Endodermal cell (in vitro differentiated cells): Measurements from ENCODE around the gene ACTL8. TPM values are rescaled to one million over a fixed set of nuclear protein-coding genes. Genes with fewer than 3 reads are reported as not detected.

Experiments used
- DNase-seq: peaks from one replicate; pipeline ENCODE4 v3.0.0-alpha.2; 2017
- H3K27ac ChIP-seq: 2 replicates; pipeline ENCODE4 v1.5.1; 2013; ENCODE audit warnings: mild to moderate bottlenecking, low read depth, low read length, moderate library complexity
- H3K27me3 ChIP-seq: 2 replicates; pipeline ENCODE4 v1.6.1; 2013; ENCODE audit warnings: mild to moderate bottlenecking, low read length, moderate library complexity; ENCODE audit not compliant: insufficient read depth, control insufficient read depth, poor library complexity, severe bottlenecking
- H3K36me3 ChIP-seq: 2 replicates; pipeline ENCODE4 v1.7.0; 2013; ENCODE audit warnings: mild to moderate bottlenecking, low read length, moderate library complexity; ENCODE audit not compliant: control insufficient read depth, insufficient read depth
- H3K4me1 ChIP-seq: one replicate; pipeline ENCODE4 v1.7.0; 2013; ENCODE audit warnings: low read length; ENCODE audit not compliant: control insufficient read depth, insufficient read depth
- H3K4me3 ChIP-seq: 2 replicates; pipeline ENCODE4 v1.5.1; 2013; ENCODE audit warnings: mild to moderate bottlenecking, low read length, moderate library complexity
- H3K9ac ChIP-seq: 2 replicates; pipeline ENCODE4 v1.6.1; 2013; ENCODE audit warnings: mild to moderate bottlenecking, low read length, moderate library complexity; ENCODE audit not compliant: poor library complexity, severe bottlenecking; ENCODE audit errors: extremely low read depth
- H3K9me3 ChIP-seq: 2 replicates; pipeline ENCODE4 v1.6.1; 2013; ENCODE audit warnings: mild to moderate bottlenecking, low read length, moderate library complexity; ENCODE audit not compliant: control insufficient read depth
- H3K27ac Mint-ChIP-seq: 2 replicates; pipeline ENCODE4 v1.8.0; 2020; ENCODE audit warnings: mixed read lengths
- H3K27me3 Mint-ChIP-seq: 2 replicates; pipeline ENCODE4 v1.8.0; 2021; ENCODE audit warnings: mild to moderate bottlenecking, mixed read lengths; ENCODE audit not compliant: insufficient read depth
- H3K36me3 Mint-ChIP-seq: 2 replicates; pipeline ENCODE4 v1.8.0; 2020; ENCODE audit warnings: low read depth, mixed read lengths
- H3K4me1 Mint-ChIP-seq: 2 replicates; pipeline ENCODE4 v1.8.0; 2020; ENCODE audit warnings: mixed read lengths
- H3K4me3 Mint-ChIP-seq: 2 replicates; pipeline ENCODE4 v1.8.0; 2020; ENCODE audit warnings: mild to moderate bottlenecking, moderate library complexity, mixed read lengths
- H3K9me3 Mint-ChIP-seq: 2 replicates; pipeline ENCODE4 v1.8.0; 2020; ENCODE audit warnings: mild to moderate bottlenecking, mixed read lengths
- WGBS, 2 experiments: methylation state at CpG; one replicate each; pipeline versions ENCODE4 v1.1.5 to v1.1.7; 2013; ENCODE audit warnings: missing lambda C conversion rate in 2 of 2, mixed read lengths in 1 of 2; ENCODE audit not compliant: insufficient coverage in 1 of 2, insufficient read length in 1 of 2; 5-methylcytosine and 5-hydroxymethylcytosine counted together
- total RNA-seq, 2 donors: library from RNA; stranded (reverse); fragmentation: NEBNext Ultra II Directional in 1 of 2; extraction: Animal tissue kit (Norgen Biotek cat#: 25700) in 1 of 2; gene quantifications; 2 replicates in 1 of 2; 3 replicates in 1 of 2; pipeline ENCODE4 v1.2.1, GENCODE V29; 2021
- TF ChIP-seq, protein P1 (sequence below): fragments of 200-600 bp; sonication (generic); conservative IDR thresholded peaks from 2 replicates; pipeline ENCODE4 v1.5.0; 2021; ENCODE audit warnings: antibody characterized with exemption, mild to moderate bottlenecking

ACTL8 gene
- total RNA-seq, 2 donors from 2014 or later, result not detected

- Mint-ChIP-seq H3K4me1 (peaks cover 3% of the 10 kb centered on the region), H3K4me3 (no peak overlapping the region), H3K27me3 (peaks cover 8% of the 10 kb centered on the region), H3K36me3 (no peaks in the 10 kb centered on the region), H3K27ac (no peak overlapping the region), H3K9me3 (peaks cover 8% of the 10 kb centered on the region)
- H3K9ac ChIP-seq, result no peak overlapping the region
- H3K27me3 ChIP-seq, result peaks cover 5% of the 10 kb centered on the region
- no peak for DNase-seq
- H3K9me3 ChIP-seq, result no peaks in the 10 kb centered on the region
- no peak overlapping the region for H3K27ac ChIP-seq
- no peaks in the 10 kb centered on the region for H3K4me1 ChIP-seq
- no peak overlapping the region for H3K4me3 ChIP-seq
- TF ChIP-seq, protein P1, sequence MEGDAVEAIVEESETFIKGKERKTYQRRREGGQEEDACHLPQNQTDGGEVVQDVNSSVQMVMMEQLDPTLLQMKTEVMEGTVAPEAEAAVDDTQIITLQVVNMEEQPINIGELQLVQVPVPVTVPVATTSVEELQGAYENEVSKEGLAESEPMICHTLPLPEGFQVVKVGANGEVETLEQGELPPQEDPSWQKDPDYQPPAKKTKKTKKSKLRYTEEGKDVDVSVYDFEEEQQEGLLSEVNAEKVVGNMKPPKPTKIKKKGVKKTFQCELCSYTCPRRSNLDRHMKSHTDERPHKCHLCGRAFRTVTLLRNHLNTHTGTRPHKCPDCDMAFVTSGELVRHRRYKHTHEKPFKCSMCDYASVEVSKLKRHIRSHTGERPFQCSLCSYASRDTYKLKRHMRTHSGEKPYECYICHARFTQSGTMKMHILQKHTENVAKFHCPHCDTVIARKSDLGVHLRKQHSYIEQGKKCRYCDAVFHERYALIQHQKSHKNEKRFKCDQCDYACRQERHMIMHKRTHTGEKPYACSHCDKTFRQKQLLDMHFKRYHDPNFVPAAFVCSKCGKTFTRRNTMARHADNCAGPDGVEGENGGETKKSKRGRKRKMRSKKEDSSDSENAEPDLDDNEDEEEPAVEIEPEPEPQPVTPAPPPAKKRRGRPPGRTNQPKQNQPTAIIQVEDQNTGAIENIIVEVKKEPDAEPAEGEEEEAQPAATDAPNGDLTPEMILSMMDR, result no peak
- 91 to 93% methylated on average over 2 of the region's 2 CpGs for WGBS, 2 experiments
- no peaks in the 10 kb centered on the region for H3K36me3 ChIP-seq
Measured at GRCh38 chr1:17732475-17732874, 22.7 kb upstream of the ACTL8 start.

DNA sequence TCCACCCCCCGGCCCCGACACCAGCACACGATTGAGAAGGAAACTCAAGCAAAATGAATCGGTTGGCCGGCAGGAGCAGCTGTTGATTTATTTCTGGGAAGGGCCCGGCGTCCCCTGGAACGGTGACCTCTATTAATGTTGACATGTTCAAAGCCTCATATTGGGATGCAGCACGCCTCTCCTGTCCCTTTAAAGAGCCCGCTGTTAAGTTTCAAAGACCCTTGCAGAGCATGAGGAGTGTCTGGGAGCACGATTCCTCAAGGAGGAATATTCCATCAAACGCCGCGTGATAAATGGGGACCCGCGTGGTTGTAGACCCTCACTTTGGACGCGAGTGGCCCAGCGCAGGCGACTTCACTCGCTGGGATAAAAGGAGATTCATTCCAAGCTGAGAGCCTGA, 21.5 kb upstream of the ACTL8 start:
- Mint-ChIP-seq H3K4me1 (peaks cover 3% of the 10 kb centered on the region), H3K4me3 (no peak overlapping the region), H3K36me3 (no peaks in the 10 kb centered on the region), H3K27ac (no peak overlapping the region), H3K9me3 (peaks cover 1% of the 10 kb centered on the region), H3K27me3 (peaks cover 4% of the 10 kb centered on the region)
- Histone ChIP-seq H3K4me3 (no peak overlapping the region), H3K27ac (no peak overlapping the region), H3K27me3 (peaks cover 5% of the 10 kb centered on the region), H3K9ac (no peak overlapping the region), H3K36me3 (no peaks in the 10 kb centered on the region), H3K9me3 (no peaks in the 10 kb centered on the region), H3K4me1 (no peaks in the 10 kb centered on the region)
- 94 to 99% methylated on average over 14 to 21 of the region's 21 CpGs for WGBS, 2 experiments
- no peak for DNase-seq
- TF ChIP-seq, protein P1, result no peak

DNA sequence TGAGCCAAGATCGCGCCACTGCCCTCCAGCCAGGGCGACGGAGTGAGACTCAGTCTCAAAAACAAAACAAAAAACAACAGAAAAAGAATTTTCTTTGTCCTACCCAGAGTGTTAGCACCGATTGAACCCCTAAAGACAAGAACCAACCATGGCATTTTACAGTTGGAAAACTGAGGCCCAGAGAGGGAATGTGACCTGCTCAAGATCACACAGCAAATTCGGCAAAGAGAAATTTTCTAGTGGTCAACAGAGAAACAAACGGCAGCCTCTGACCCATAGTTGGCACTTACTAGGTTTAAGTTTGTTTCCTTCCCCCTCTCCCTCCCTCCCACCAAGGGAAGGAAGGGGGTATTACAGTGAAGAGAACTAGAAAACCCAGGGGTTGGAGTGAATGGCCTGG, 20.5 kb upstream of the ACTL8 start:
- no peak overlapping the region for H3K27ac ChIP-seq
- Mint-ChIP-seq H3K4me3 (no peak overlapping the region), H3K27me3 (peaks cover 2% of the 10 kb centered on the region), H3K27ac (no peak overlapping the region), H3K4me1 (no peaks in the 10 kb centered on the region), H3K9me3 (no peaks in the 10 kb centered on the region), H3K36me3 (no peaks in the 10 kb centered on the region)
- H3K9me3 ChIP-seq, result no peaks in the 10 kb centered on the region
- 88 to 90% methylated on average over 3 to 7 of the region's 7 CpGs for WGBS, 2 experiments
- H3K9ac ChIP-seq, result no peak overlapping the region
- H3K4me3 ChIP-seq, result no peak overlapping the region
- H3K4me1 ChIP-seq, result no peaks in the 10 kb centered on the region
- H3K36me3 ChIP-seq, result no peaks in the 10 kb centered on the region
- DNase-seq, result no peak
- TF ChIP-seq, protein P1, result no peak
- peaks cover 5% of the 10 kb centered on the region for H3K27me3 ChIP-seq
